Endothelial cell of umbilical vein (primary cell): ENCODE data around the gene ARHGEF16. TPM values are rescaled to one million over a fixed set of nuclear protein-coding genes. Genes with fewer than 3 reads are reported as not detected.

Experiments used
- BruUV-seq: library from RNA; stranded (reverse); fragments of 400-500 nt; replicated peaks from 2 replicates; lab custom pipeline; 2021; lab: Mats Ljungman, UMichigan
- CTCF ChIA-PET: fragments of 300-600, 350-600 bp; sonication (Branson Sonifier 250); formaldehyde crosslinking; loops from one replicate; lab custom pipeline; 2021; ENCODE audit warnings: antibody characterized with exemption, inconsistent platforms; lab: Charles Lee
- POLR2A ChIA-PET: fragments of 300-600, 350-600 bp; sonication (Branson Sonifier 250); formaldehyde crosslinking; loops from one replicate; lab custom pipeline; 2021; ENCODE audit warnings: antibody characterized with exemption, inconsistent platforms; lab: Charles Lee
- DNase-seq: peaks from one replicate; pipeline ENCODE4 v3.0.0-alpha.2; 2011; ENCODE audit warnings: low read depth, low spot score
- FAIRE-seq: peaks from 2 replicates; lab custom pipeline; 2011; peaks lifted over from hg19 to GRCh38; lab: Jason Lieb, UNC
- H2AFZ ChIP-seq: 2 replicates; pipeline ENCODE4 v1.6.0; 2012; ENCODE audit warnings: low read depth, low read length, control low read depth, inconsistent platforms
- H3K27ac ChIP-seq: 2 replicates; pipeline ENCODE4 v1.5.1; 2011; ENCODE audit warnings: low read depth, mild to moderate bottlenecking, control low read depth, low read length, moderate library complexity; ENCODE audit not compliant: insufficient read depth
- H3K27me3 ChIP-seq, 2 experiments: 2 replicates each; pipeline versions ENCODE4 v1.6.0 to v1.6.1; 2011; ENCODE audit warnings: low read length in 2 of 2, mixed read lengths in 1 of 2; ENCODE audit not compliant: control insufficient read depth in 2 of 2, insufficient read depth in 2 of 2
- H3K36me3 ChIP-seq, 2 experiments: 2 replicates in 1 of 2; 3 replicates in 1 of 2; pipeline ENCODE4 v1.5.1; 2011; ENCODE audit warnings: low read length in 2 of 2, mild to moderate bottlenecking in 1 of 2, moderate library complexity in 1 of 2; ENCODE audit not compliant: control insufficient read depth in 2 of 2, insufficient read depth in 2 of 2; ENCODE audit errors: extremely low read depth in 1 of 2
- H3K4me1 ChIP-seq: 3 replicates; pipeline ENCODE4 v1.5.1; 2011; ENCODE audit warnings: mild to moderate bottlenecking, low read length; ENCODE audit not compliant: control insufficient read depth, insufficient read depth; ENCODE audit errors: extremely low read depth
- H3K4me2 ChIP-seq: 2 replicates; pipeline ENCODE4 v1.6.1; 2011; ENCODE audit warnings: low read length, control low read depth, mixed read lengths; ENCODE audit not compliant: insufficient read depth
- H3K4me3 ChIP-seq, 3 experiments: fragments of 200-600 bp in 1 of 3; sonication (generic), shearing (Covaris generic) in 1 of 3; replicated peaks in 1 of 3; 2 replicates each; pipeline ENCODE4 v1.5.1; 2011 to 2016; ENCODE audit warnings: control low read depth in 3 of 3, low read length in 3 of 3, mild to moderate bottlenecking in 2 of 3, inconsistent platforms in 1 of 3, low read depth in 1 of 3, moderate library complexity in 1 of 3; ENCODE audit not compliant: insufficient read depth in 1 of 3
- H3K79me2 ChIP-seq: 2 replicates; pipeline ENCODE4 v1.6.0; 2012; ENCODE audit warnings: low read length, inconsistent platforms; ENCODE audit not compliant: control insufficient read depth, insufficient read depth
- H3K9ac ChIP-seq: replicated peaks from 2 replicates; pipeline ENCODE3; 2011; ENCODE audit warnings: low read length, control low read depth; ENCODE audit not compliant: insufficient read depth; ENCODE audit errors: extremely low read depth
- H3K9me1 ChIP-seq: replicated peaks from 3 replicates; pipeline ENCODE4 v1.6.0; 2011; ENCODE audit warnings: mild to moderate bottlenecking, low read length; ENCODE audit not compliant: control insufficient read depth, insufficient read depth; ENCODE audit errors: extremely low read depth
- H3K9me3 ChIP-seq: replicated peaks from 2 replicates; pipeline ENCODE4 v1.5.1; 2012; ENCODE audit warnings: low read length, inconsistent platforms; ENCODE audit not compliant: control insufficient read depth, insufficient read depth
- H4K20me1 ChIP-seq: replicated peaks from 2 replicates; pipeline ENCODE3; 2011; ENCODE audit warnings: mild to moderate bottlenecking, low read length; ENCODE audit not compliant: control insufficient read depth, insufficient read depth; ENCODE audit errors: extremely low read depth
- EZH2 ChIP-seq: IDR thresholded peaks from 2 replicates; pipeline ENCODE4 v1.6.1; 2012; ENCODE audit warnings: borderline replicate concordance, low read depth, mild to moderate bottlenecking, moderate library complexity, low read length, inconsistent platforms; ENCODE audit not compliant: severe bottlenecking
- FOS ChIP-seq: IDR thresholded peaks from 2 replicates; pipeline ENCODE4 v1.6.1; 2011; ENCODE audit warnings: mild to moderate bottlenecking, low read length, moderate library complexity, borderline replicate concordance; ENCODE audit not compliant: insufficient read depth
- GATA2 ChIP-seq: IDR thresholded peaks from 2 replicates; pipeline ENCODE4 v1.7.0; 2011; ENCODE audit warnings: low read depth, mild to moderate bottlenecking, moderate library complexity, mixed read lengths, low read length; ENCODE audit not compliant: insufficient read length, insufficient read depth
- JUN ChIP-seq: IDR thresholded peaks from 2 replicates; pipeline ENCODE4 v1.6.1; 2011; ENCODE audit warnings: borderline replicate concordance, low read depth; ENCODE audit not compliant: insufficient read length, insufficient read depth
- MYC ChIP-seq: IDR thresholded peaks from one replicate; pipeline ENCODE4 v1.6.1; 2011; ENCODE audit warnings: mild to moderate bottlenecking, low read depth, low read length
- POLR2A ChIP-seq: IDR thresholded peaks from 2 replicates; pipeline ENCODE4 v1.6.1; 2012; ENCODE audit warnings: low read depth, mild to moderate bottlenecking, control low read depth, low read length
- POLR2AphosphoS5 ChIP-seq: IDR thresholded peaks from 2 replicates; pipeline ENCODE4 v1.6.1; 2012; ENCODE audit warnings: low read depth, mild to moderate bottlenecking, control low read depth, low read length, moderate library complexity; ENCODE audit not compliant: insufficient read depth
- dilution Hi-C: fragments of 300-500 bp; cut with MboI; formaldehyde crosslinking; loops from one replicate; pipeline ENCODE4 v1.15.0; 2019; ENCODE audit warnings: low sequenced_read_pairs; ENCODE audit not compliant: extremely low pct_ligation_motif_present
- intact Hi-C: fragments of 100-400 bp; cut with micrococcal nuclease; formaldehyde crosslinking; loops from one replicate; pipeline ENCODE4 v1.10.0; 2022
- polyA plus RNA-seq, 4 experiments: library from polyadenylated mRNA; depleted of rRNA in 3 of 4; stranded (reverse) in 3 of 4; unstranded in 1 of 4; fragments of >200 nt; gene quantifications; 2 replicates each; pipeline versions ENCODE4 v1.2.1 to v1.2.3, GENCODE V29; 2011 to 2012; ENCODE audit warnings: missing spikeins in 1 of 4
- total RNA-seq: library from RNA; stranded (reverse); gene quantifications from 2 replicates; pipeline ENCODE4 v1.2.3, GENCODE V29; 2021
- TF ChIP-seq, protein P1 (sequence below), 2 donors: IDR thresholded peaks; 1 replicate in 1 of 2; 2 replicates in 1 of 2; pipeline ENCODE4 v1.5.1; 2011; ENCODE audit warnings: low read length in 2 of 2, mild to moderate bottlenecking in 2 of 2, moderate library complexity in 2 of 2, control low read depth in 1 of 2, inconsistent platforms in 1 of 2, low read depth in 1 of 2; ENCODE audit not compliant: insufficient read depth in 1 of 2; ENCODE audit errors: extremely low read depth in 1 of 2
- TF ChIP-seq, protein P2 (sequence below): IDR thresholded peaks from 2 replicates; pipeline ENCODE4 v1.6.1; 2011; ENCODE audit not compliant: insufficient read depth, insufficient read length

Gene ARHGEF16
- total and polyA plus RNA-seq, 2 donors (not counting 3 experiments of a cell fraction or from before 2014, with no cell fraction given) = 0.52 to 1.3 TPM

DNA sequence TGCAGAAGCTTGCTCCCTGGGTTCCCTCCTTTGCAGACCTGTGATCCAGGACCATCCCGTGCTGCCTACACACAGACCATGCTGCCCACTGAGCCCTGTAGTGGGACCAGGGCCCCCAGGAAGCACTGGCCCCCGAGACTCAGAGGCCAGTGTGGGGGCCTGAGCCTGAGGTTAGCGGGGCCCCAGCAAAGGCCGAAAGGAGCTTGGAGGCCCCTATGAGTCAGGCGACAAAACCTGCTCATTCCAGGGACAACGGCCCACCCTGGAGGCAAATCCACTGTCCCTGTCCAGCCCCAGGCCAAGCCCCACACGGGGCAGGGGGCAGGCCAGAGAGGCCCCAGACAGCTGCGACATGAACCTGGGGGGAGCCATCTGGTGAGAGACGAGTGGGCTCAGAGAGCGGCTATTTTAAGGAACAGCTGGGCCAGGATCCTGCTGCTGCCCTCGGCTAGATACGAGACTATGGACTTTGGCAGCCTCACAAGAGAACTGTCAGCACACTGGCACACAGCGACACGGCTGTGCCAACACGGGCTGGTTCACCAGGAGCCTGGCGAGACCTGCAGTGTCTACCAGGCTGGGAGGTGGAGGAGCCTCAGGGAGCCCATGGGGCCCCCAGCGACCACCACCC lies 74.7 kb downstream of the ARHGEF16 start:
- Histone ChIP-seq H3K27ac (no peak overlapping the region), H3K4me2 (no peak overlapping the region), H3K36me3 (no peaks in the 10 kb centered on the region), H3K9ac (no peak overlapping the region), H4K20me1 (no peaks in the 10 kb centered on the region), H3K4me1 (peaks cover 11% of the 10 kb centered on the region), H3K27me3 (no peaks in the 10 kb centered on the region), H3K4me3 (no peak overlapping the region), H3K79me2 (peaks cover 4% of the 10 kb centered on the region), H3K9me1 (no peaks in the 10 kb centered on the region), H3K9me3 (no peaks in the 10 kb centered on the region), H2AFZ (no peak overlapping the region)
- BruUV-seq = no TSS peak
- TF ChIP-seq JUN (no peak), GATA2 (no peak), MYC (no peak), POLR2A (no peak), POLR2AphosphoS5 (no peak), EZH2 (no peak), FOS (no peak)
- TF ChIP-seq, protein P1, sequence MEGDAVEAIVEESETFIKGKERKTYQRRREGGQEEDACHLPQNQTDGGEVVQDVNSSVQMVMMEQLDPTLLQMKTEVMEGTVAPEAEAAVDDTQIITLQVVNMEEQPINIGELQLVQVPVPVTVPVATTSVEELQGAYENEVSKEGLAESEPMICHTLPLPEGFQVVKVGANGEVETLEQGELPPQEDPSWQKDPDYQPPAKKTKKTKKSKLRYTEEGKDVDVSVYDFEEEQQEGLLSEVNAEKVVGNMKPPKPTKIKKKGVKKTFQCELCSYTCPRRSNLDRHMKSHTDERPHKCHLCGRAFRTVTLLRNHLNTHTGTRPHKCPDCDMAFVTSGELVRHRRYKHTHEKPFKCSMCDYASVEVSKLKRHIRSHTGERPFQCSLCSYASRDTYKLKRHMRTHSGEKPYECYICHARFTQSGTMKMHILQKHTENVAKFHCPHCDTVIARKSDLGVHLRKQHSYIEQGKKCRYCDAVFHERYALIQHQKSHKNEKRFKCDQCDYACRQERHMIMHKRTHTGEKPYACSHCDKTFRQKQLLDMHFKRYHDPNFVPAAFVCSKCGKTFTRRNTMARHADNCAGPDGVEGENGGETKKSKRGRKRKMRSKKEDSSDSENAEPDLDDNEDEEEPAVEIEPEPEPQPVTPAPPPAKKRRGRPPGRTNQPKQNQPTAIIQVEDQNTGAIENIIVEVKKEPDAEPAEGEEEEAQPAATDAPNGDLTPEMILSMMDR (IDR thresholded peaks at IDR 0.05; ENCODE audit: extremely low read depth in 1 of 2, insufficient read depth in 1 of 2, low read depth in 1 of 2, low read length in 2 of 2) = no peak
- TF ChIP-seq, protein P2, sequence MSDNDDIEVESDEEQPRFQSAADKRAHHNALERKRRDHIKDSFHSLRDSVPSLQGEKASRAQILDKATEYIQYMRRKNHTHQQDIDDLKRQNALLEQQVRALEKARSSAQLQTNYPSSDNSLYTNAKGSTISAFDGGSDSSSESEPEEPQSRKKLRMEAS = no peak
- no peak for FAIRE-seq
- no peak for DNase-seq
- dilution Hi-C loops = no loop called here
- intact Hi-C loops = no loop called here
- CTCF ChIA-PET = interaction anchor here (1.4 to 1.8 kb wide), 2 partner anchors 22 to 90 kb away, joined by 3 to 9 read pairs; no protein-coding TSS in a partner anchor
- POLR2A ChIA-PET = no interaction called here
